Spleen (tissue), 11 donors: ENCODE results near the gene FNDC3A. TPM values are rescaled to one million over a fixed set of nuclear protein-coding genes. Genes with fewer than 3 reads are reported as not detected.

Experiments
- DNase-seq: peaks from one replicate; pipeline ENCODE4 v3.0.0-alpha.2; 2020
- H3K27ac ChIP-seq, 8 donors: fragments of 200-600 bp; sonication (generic) in 7 of 8; 1 replicate in 4 of 8; 2 replicates in 4 of 8; pipeline versions ENCODE4 v1.5.0 to v1.8.0; 2016 to 2021; ENCODE audit warnings: inconsistent platforms in 4 of 8, mild to moderate bottlenecking in 4 of 8, moderate library complexity in 1 of 8
- H3K27me3 ChIP-seq, 7 donors: fragments of 200-600 bp; sonication (generic) in 6 of 7; replicated peaks in 1 of 7; 1 replicate in 4 of 7; 2 replicates in 3 of 7; pipeline versions ENCODE4 v1.5.0 to v1.8.0; 2016 to 2021; ENCODE audit warnings: inconsistent platforms in 3 of 7, mild to moderate bottlenecking in 1 of 7
- H3K36me3 ChIP-seq, 6 donors: fragments of 200-600 bp; sonication (generic) in 5 of 6; 1 replicate in 4 of 6; 2 replicates in 2 of 6; pipeline versions ENCODE4 v1.5.0 to v1.8.0; 2016 to 2021; ENCODE audit warnings: inconsistent platforms in 2 of 6
- H3K4me1 ChIP-seq, 6 donors: fragments of 200-600 bp; sonication (generic) in 5 of 6; 1 replicate in 3 of 6; 2 replicates in 3 of 6; pipeline versions ENCODE4 v1.5.0 to v1.8.0; 2016 to 2021; ENCODE audit warnings: inconsistent platforms in 3 of 6
- H3K4me3 ChIP-seq, 8 donors: fragments of 200-600 bp; sonication (generic) in 7 of 8; 1 replicate in 4 of 8; 2 replicates in 4 of 8; pipeline versions ENCODE4 v1.5.0 to v1.8.0; 2016 to 2021; ENCODE audit warnings: inconsistent platforms in 4 of 8, mild to moderate bottlenecking in 4 of 8, moderate library complexity in 2 of 8
- H3K9me3 ChIP-seq, 8 donors: fragments of 200-600 bp; sonication (generic) in 7 of 8; 1 replicate in 4 of 8; 2 replicates in 4 of 8; pipeline versions ENCODE4 v1.5.0 to v1.8.0; 2016 to 2021; ENCODE audit warnings: inconsistent platforms in 4 of 8
- CTCF ChIP-seq, 11 experiments: fragments of 200-600 bp in 7 of 11; fragments of 450-650 bp in 4 of 11; sonication (generic) in 4 of 11; IDR thresholded peaks in 8 of 11; conservative IDR thresholded peaks in 3 of 11; 1 replicate in 7 of 11; 2 replicates in 4 of 11; pipeline versions ENCODE4 v1.4.0 to v1.8.0; 2016 to 2021; ENCODE audit warnings: antibody characterized with exemption in 11 of 11, inconsistent platforms in 4 of 11, mild to moderate bottlenecking in 1 of 11
- POLR2A ChIP-seq, 3 donors: fragments of 450-650 bp; IDR thresholded peaks; one replicate each; pipeline ENCODE4 v1.5.1; 2017; ENCODE audit warnings: antibody characterized with exemption in 3 of 3, mild to moderate bottlenecking in 1 of 3
- POLR2AphosphoS5 ChIP-seq, 3 donors: sonication (generic); formaldehyde crosslinking; IDR thresholded peaks; one replicate each; pipeline ENCODE4 v1.5.1; 2017; ENCODE audit warnings: antibody characterized with exemption in 3 of 3
- WGBS, 5 donors: extraction: QIAGEN DNeasy Blood & Tissue Kit in 3 of 5; methylation state at CpG; one replicate each; pipeline versions ENCODE4 v1.1.5 to v1.1.7; 2013 to 2018; 5-methylcytosine and 5-hydroxymethylcytosine counted together
- intact Hi-C: fragments of 100-400 bp; cut with DNase I; formaldehyde crosslinking; loops from one replicate; pipeline ENCODE4 v1.15.0; 2023; ENCODE audit warnings: low total_unique reads
- polyA plus RNA-seq, 3 donors: library from polyadenylated mRNA; stranded (reverse); fragments of 200-250 nt; gene quantifications; one replicate each; pipeline ENCODE4 v1.2.1, GENCODE V29; 2013
- total RNA-seq, 7 donors: library from RNA; depleted of rRNA in 3 of 7; stranded (reverse); fragments of >200 nt in 3 of 7; fragmentation: NEBNext Ultra II Directional in 4 of 7; extraction: Animal tissue kit (Norgen Biotek cat#: 25700) in 4 of 7; gene quantifications; one replicate each; pipeline versions ENCODE4 v1.1.0 to v1.2.1, GENCODE V29; 2016 to 2021
- donor health status: healthy with polysubstance abuse.
- donor health status: DM: no; HTN: no; CAD: no; lungs with moderate emphysema.
- donor health status: DM: no; HTN: no; CAD: no.
- donor health status: Bipolar disorder and iron deficiency.
- donor health status: healthy.
- donor health status: DM: no; HTN: no; CAD: no.
- donor health status: DM: yes; HTN: yes; CAD: no.

The FNDC3A gene
- total and polyA plus RNA-seq, 10 donors = 11.2 to 83.7 (median 53.8) TPM

GRCh38 chr13:49084961-49085360, 109.2 kb downstream of the FNDC3A start:
- WGBS, 5 donors = 83 to 91% (median 88%) methylated on average over 3 of the region's 3 CpGs
- DNase-seq = no peak
- Histone ChIP-seq H3K4me1 (peaks cover 0 to 9% (median 7%) of the 10 kb centered on the region in 6 donors), H3K4me3 (no peak overlapping the region), H3K36me3 (peaks cover 0 to 25% (median 2%) of the 10 kb centered on the region in 6 donors), H3K27ac (no peak overlapping the region), H3K27me3 (no peaks in the 10 kb centered on the region), H3K9me3 (no peaks in the 10 kb centered on the region)
- intact Hi-C loops = no loop called here
- TF ChIP-seq POLR2A (IDR thresholded peaks at IDR 0.05) (no peak), CTCF (IDR thresholded peaks at IDR 0.05 in 8 of 11, conservative IDR thresholded peaks at IDR 0.05 in 3 of 11) (no peak), POLR2AphosphoS5 (IDR thresholded peaks at IDR 0.05) (no peak)

DNA sequence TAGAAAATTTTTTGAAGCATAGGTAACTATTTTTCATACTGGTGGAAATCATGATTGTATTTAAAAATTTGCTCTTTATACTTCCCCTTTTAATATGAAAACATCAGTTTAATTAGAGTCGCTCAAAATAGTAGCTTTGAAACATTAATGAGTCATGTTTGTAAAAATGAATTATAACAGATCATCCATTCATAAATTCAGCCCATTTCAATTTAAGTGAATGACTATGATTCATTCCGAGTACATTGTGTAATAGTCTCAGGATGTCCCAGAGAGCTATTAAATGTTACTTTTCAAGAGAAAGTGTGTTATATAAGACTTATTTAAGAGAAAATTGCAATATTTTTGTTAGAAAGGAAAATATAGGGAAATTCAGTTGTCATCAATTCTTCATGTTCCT, 111.0 kb downstream of the FNDC3A start:
- Histone ChIP-seq H3K36me3 (peaks cover 0 to 22% (median 0%) of the 10 kb centered on the region in 6 donors), H3K27ac (peak overlapping the region in 2 of 8 donors; percentile 26 to 34), H3K4me3 (no peak overlapping the region), H3K9me3 (no peaks in the 10 kb centered on the region), H3K4me1 (peaks cover 0 to 9% (median 7%) of the 10 kb centered on the region in 6 donors), H3K27me3 (no peaks in the 10 kb centered on the region)
- DNase-seq = no peak
- intact Hi-C loops = no loop called here
- 60 to 77% (median 63%) methylated on average over 2 of the region's 2 CpGs for WGBS, 5 donors
- TF ChIP-seq POLR2A (IDR thresholded peaks at IDR 0.05) = no peak
- no peak for TF ChIP-seq POLR2AphosphoS5 (IDR thresholded peaks at IDR 0.05)
- no peak for TF ChIP-seq CTCF (IDR thresholded peaks at IDR 0.05 in 8 of 11, conservative IDR thresholded peaks at IDR 0.05 in 3 of 11)

GRCh38 chr13:49093376-49093775, 117.7 kb downstream of the FNDC3A start:
- no peak overlapping the region for H3K27ac ChIP-seq
- no peaks in the 10 kb centered on the region for H3K27me3 ChIP-seq
- peaks cover 0 to 24% (median 15%) of the 10 kb centered on the region in 6 donors for H3K4me1 ChIP-seq
- TF ChIP-seq POLR2AphosphoS5 (IDR thresholded peaks at IDR 0.05) (no peak), CTCF (IDR thresholded peaks at IDR 0.05 in 8 of 11, conservative IDR thresholded peaks at IDR 0.05 in 3 of 11) (no peak), POLR2A (IDR thresholded peaks at IDR 0.05) (no peak)
- no peaks in the 10 kb centered on the region for H3K9me3 ChIP-seq
- intact Hi-C loops = no loop called here
- H3K36me3 ChIP-seq = peaks cover 0 to 10% (median 0%) of the 10 kb centered on the region in 6 donors
- DNase-seq = no peak
- H3K4me3 ChIP-seq = no peak overlapping the region
- 91 to 96% (median 94%) methylated on average over 5 of the region's 5 CpGs for WGBS, 5 donors

DNA sequence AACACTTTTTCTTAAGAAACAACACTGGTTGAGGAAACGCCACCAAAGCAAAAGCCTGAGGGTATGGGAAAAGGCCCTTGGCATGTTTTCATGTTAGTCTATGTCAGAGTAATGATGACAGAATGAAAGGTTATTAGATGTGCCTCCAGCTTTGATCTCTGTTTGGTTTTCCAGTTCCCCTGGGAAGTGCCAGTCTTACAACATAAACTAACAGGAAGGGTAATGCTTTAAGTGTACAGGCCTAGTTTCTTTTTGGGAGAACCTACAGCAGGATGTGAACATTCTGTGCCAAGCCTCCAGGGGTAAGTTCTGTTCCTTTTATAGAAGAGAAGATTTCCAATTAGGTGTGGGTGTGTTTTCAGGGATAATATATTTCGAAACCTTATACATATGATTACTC, 121.7 kb downstream of the FNDC3A start:
- DNase-seq = no peak
- Histone ChIP-seq H3K27ac (peak overlapping the region in 7 of 8 donors; percentile 10 to 71 (median 61)), H3K9me3 (no peaks in the 10 kb centered on the region), H3K36me3 (no peaks in the 10 kb centered on the region), H3K4me3 (no peak overlapping the region), H3K27me3 (no peaks in the 10 kb centered on the region), H3K4me1 (peaks cover 0 to 36% (median 25%) of the 10 kb centered on the region in 6 donors)
- 82 to 95% (median 90%) methylated on average over 2 of the region's 2 CpGs for WGBS, 5 donors
- TF ChIP-seq POLR2A (IDR thresholded peaks at IDR 0.05) = no peak
- no peak for TF ChIP-seq CTCF (IDR thresholded peaks at IDR 0.05 in 8 of 11, conservative IDR thresholded peaks at IDR 0.05 in 3 of 11)
- no peak for TF ChIP-seq POLR2AphosphoS5 (IDR thresholded peaks at IDR 0.05)
- intact Hi-C loops = no loop called here
